HG03108 (cell line): ENCODE measurements around the gene NDFIP2.
"Not testable (repeated sequence)": the region's sequence is repeated elsewhere in the genome, so short reads cannot be mapped to it uniquely, and the experiment has no call there.

Experiments
- ATAC-seq: cut with Tn5 transposase; IDR thresholded peaks from one replicate; pipeline ENCODE4 v1.9.1; 2021; ENCODE audit warnings: moderate library complexity; ENCODE audit not compliant: unreplicated experiment

Gene NDFIP2

GRCh38 chr13:79589603-79590393 is 108.8 kb downstream of the NDFIP2 start:
- ATAC-seq, result no peak

GRCh38 chr13:79590394-79590676 is 109.4 kb downstream of the NDFIP2 start:
- no peak for ATAC-seq

- ATAC-seq, result no peak
Measured at GRCh38 chr13:79591493-79591892, 110.5 kb downstream of the NDFIP2 start.

- ATAC-seq, result no peak
Measured at GRCh38 chr13:79593121-79593520, 112.2 kb downstream of the NDFIP2 start.

- ATAC-seq, result no peak
Measured at GRCh38 chr13:79593641-79594275, 112.8 kb downstream of the NDFIP2 start.

- ATAC-seq, result not testable (repeated sequence)
Measured at GRCh38 chr13:79600146-79600545, 119.2 kb downstream of the NDFIP2 start.

GRCh38 chr13:79602936-79603335 is 122.0 kb downstream of the NDFIP2 start:
- no peak for ATAC-seq

GRCh38 chr13:79604752-79605151 is 123.8 kb downstream of the NDFIP2 start:
- ATAC-seq, result no peak
